Femur (tissue), 1 donor: ENCODE data around the gene LRRFIP1.
"Not testable (repeated sequence)": the region's sequence is repeated elsewhere in the genome, so short reads cannot be mapped to it uniquely, and the experiment has no call there.

Source experiments
- DNase-seq: peaks from one replicate; pipeline ENCODE4 v3.0.0-alpha.2; 2017

The LRRFIP1 gene

GRCh38 chr2:237732070-237732469, 104.7 kb downstream of the LRRFIP1 start:
- no peak for DNase-seq

GRCh38 chr2:237732790-237733381, 105.5 kb downstream of the LRRFIP1 start:
- peak; percentile 46 for DNase-seq

- DNase-seq, result no peak
These were observed 106.4 kb downstream of the LRRFIP1 start for GRCh38 chr2:237733677-237734300.

- no peak for DNase-seq
These were observed 107.7 kb downstream of the LRRFIP1 start for GRCh38 chr2:237734905-237735623.

- DNase-seq, result no peak
These were observed 108.4 kb downstream of the LRRFIP1 start for GRCh38 chr2:237735798-237736197.

- DNase-seq, result no peak
These were observed 109.4 kb downstream of the LRRFIP1 start for GRCh38 chr2:237736783-237737182.

GRCh38 chr2:237737196-237737865, 109.9 kb downstream of the LRRFIP1 start:
- no peak for DNase-seq

GRCh38 chr2:237738255-237738654, 110.9 kb downstream of the LRRFIP1 start:
- no peak for DNase-seq

- no peak for DNase-seq
These were observed 111.7 kb downstream of the LRRFIP1 start for GRCh38 chr2:237739101-237739500.

- DNase-seq, result no peak
These were observed 114.8 kb downstream of the LRRFIP1 start for GRCh38 chr2:237742191-237742590.

GRCh38 chr2:237742614-237743013, 115.2 kb downstream of the LRRFIP1 start:
- DNase-seq, result no peak

GRCh38 chr2:237743024-237743423, 115.6 kb downstream of the LRRFIP1 start:
- DNase-seq, result no peak

- no peak for DNase-seq
These were observed 116.3 kb downstream of the LRRFIP1 start for GRCh38 chr2:237743561-237744269.

GRCh38 chr2:237744270-237744612, 116.9 kb downstream of the LRRFIP1 start:
- no peak for DNase-seq

GRCh38 chr2:237744613-237745249, 117.3 kb downstream of the LRRFIP1 start:
- DNase-seq, result peak; percentile 85

GRCh38 chr2:237745250-237745613, 117.8 kb downstream of the LRRFIP1 start:
- DNase-seq, result no peak

GRCh38 chr2:237746302-237747080, 119.1 kb downstream of the LRRFIP1 start:
- no peak for DNase-seq

GRCh38 chr2:237747189-237747588, 119.8 kb downstream of the LRRFIP1 start:
- no peak for DNase-seq

- DNase-seq, result no peak
These were observed 121.6 kb downstream of the LRRFIP1 start for GRCh38 chr2:237749002-237749401.

- DNase-seq, result no peak
These were observed 122.6 kb downstream of the LRRFIP1 start for GRCh38 chr2:237749961-237750360.

GRCh38 chr2:237750441-237750840, 123.1 kb downstream of the LRRFIP1 start:
- DNase-seq, result not testable (repeated sequence)

- DNase-seq, result no peak
These were observed 125.4 kb downstream of the LRRFIP1 start for GRCh38 chr2:237752761-237753165.
